ENCODE measurements around the gene GRIA4.
"Not testable (repeated sequence)": the region's sequence is repeated elsewhere in the genome, so short reads cannot be mapped to it uniquely, and the experiment has no call there.

GRIA4 gene

DNA sequence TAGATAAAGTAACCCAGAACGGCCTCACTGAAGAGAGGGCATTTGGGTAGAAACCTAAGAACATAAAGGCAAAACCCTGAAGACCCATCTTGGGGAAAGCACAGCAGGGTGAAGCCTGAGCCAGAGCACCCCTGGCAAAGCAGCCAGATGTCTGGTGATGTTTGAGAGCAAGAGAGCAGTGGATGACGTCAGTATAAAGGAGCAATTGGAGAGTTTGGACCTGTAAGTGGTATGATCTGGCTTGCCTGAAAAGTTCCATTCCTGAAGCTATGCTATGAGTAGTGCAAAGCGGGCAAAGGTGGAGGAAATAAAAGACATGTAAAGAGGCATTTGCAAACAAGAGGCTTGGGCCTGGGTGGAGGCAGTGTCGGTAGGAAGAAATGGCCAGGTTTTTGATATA lies 244.4 kb downstream of the GRIA4 start:
- no peak for TF ChIP-seq POLR2A (IDR thresholded peaks at IDR 0.05; ENCODE audit: low read length)
- no peak for TF ChIP-seq GATA1 (IDR thresholded peaks at IDR 0.05; ENCODE audit: low read depth, low read length)
- DNase-seq: no peak

DNA sequence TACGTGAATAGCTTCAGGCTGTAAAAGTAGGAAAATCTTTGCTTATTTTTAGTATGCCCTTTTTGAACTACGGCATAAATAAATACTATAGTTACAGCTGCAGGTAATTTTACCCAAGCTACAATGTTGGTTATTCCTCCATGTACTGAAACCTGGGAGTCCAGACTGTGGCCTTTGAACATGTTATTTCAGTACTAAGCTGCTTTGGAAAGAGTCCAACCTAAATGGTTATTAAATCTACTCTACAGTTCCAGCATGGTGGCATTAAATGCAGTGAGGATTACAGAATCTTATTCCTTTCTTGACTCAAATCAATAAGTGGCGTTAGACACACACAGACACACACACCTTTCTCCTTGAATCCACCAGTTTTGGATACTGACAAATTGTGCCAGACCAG lies 247.1 kb downstream of the GRIA4 start:
- DNase-seq: no peak
- TF ChIP-seq POLR2A (IDR thresholded peaks at IDR 0.05; ENCODE audit: low read length): no peak
- no peak for TF ChIP-seq GATA1 (IDR thresholded peaks at IDR 0.05; ENCODE audit: low read depth, low read length)

DNA sequence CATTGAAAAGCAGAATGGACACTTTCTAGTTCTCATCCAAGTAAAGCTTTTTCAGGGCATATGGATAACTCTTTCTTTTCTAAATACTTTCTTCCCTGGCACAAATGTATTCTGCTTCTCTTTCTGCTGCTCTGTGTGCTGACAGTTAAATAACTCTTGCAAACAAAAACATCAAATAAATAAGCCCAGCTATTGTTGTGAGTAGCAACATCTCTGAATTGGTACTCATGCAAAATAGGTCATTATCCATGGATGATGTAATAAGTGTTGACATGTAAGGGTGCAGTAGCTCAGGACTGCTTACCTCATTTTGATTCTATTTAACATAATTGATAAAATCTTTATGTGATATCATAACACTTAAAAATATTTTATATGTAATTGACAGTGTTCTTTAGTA lies 247.9 kb downstream of the GRIA4 start:
- TF ChIP-seq POLR2A (IDR thresholded peaks at IDR 0.05; ENCODE audit: low read length) (no peak), GATA1 (IDR thresholded peaks at IDR 0.05; ENCODE audit: low read depth, low read length) (no peak)
- no peak for DNase-seq

DNA sequence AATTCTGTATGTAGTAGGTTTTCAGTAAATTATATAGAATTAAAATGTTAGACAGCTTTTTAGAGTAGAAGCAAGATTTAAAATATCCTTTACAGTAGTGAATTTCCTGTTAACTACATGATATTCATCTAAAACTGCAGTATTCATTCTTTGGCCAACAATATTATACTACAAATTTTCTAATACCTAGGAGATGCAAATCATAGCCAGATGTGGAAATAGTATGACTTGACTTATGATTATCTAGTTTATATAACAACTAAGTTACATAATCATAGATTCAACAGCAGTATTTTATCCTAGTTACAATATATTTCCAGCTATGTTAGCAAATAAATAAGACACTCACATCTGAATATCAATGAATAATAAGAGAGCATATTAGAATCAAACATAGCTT lies 249.0 kb downstream of the GRIA4 start:
- TF ChIP-seq POLR2A (IDR thresholded peaks at IDR 0.05; ENCODE audit: low read length) (no peak), GATA1 (IDR thresholded peaks at IDR 0.05; ENCODE audit: low read depth, low read length) (no peak)
- DNase-seq: no peak

DNA sequence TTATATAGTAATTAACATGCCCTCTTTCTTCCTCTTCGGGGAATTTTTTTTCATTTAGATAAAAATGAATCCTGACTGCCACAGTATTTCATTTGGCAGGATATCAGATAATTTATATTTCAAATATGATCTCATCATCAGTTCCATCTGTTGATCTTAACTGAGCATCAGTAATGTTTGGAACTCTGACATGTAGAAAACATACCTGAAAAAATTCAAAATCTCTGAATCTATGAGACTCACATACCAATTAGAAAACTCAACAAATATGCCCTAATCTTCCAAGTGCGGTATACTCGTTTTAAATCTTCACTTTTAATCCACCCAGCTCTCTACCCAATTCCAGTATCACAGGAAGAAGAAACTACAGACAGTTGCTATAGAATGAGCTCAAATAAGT lies 250.2 kb downstream of the GRIA4 start:
- no peak for DNase-seq
- TF ChIP-seq GATA1 (IDR thresholded peaks at IDR 0.05; ENCODE audit: low read depth, low read length): no peak
- TF ChIP-seq POLR2A (IDR thresholded peaks at IDR 0.05; ENCODE audit: low read length): no peak

DNA sequence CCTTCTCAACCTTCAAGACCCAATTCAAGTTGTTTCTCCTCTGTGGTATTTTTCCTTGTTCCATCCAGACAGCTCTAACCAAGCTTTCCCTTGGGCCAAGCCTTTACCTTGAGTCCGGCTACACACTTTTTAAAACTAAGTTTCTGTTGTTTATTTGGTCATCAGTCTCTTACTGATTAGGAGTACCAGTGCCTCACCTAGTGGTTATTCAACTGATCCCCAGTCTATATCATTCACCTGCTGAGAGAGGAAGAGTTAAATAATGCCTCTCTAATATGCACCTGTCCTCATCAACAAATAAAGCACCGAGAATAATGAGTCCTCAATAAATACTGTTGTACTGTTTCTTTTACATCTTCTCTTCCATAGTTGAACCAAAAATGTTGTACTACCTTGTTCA lies 251.4 kb downstream of the GRIA4 start:
- TF ChIP-seq POLR2A (IDR thresholded peaks at IDR 0.05; ENCODE audit: low read length) (no peak), GATA1 (IDR thresholded peaks at IDR 0.05; ENCODE audit: low read depth, low read length) (no peak)
- DNase-seq: no peak

DNA sequence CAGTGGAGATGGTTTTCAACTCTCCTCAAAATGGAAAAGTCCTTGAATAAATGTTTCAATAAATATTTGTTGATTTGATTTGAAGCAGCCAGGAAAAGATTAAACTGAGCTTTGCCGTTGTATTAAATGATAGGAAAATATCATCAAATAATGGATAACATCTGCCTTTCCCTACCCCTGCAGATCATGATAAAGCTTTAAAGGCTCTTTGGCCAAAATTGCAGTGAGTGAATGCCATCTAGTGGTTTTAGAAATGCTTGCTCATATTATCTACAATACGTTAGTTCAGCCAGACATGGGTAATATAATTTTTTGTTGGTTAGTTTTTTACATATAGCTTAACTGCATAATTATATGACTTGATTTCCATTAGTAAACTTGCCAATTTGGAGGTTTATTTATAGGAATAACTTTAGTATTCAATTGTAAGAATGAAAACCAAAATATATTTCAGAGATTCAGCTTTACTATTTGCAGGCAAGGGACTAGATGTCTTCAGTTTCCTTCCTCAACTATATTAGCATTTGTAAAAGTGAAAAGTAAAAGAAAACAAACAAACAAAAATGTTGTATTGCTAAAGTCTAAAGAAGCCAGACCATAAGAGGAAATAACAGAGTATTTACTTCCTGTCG lies 253.0 kb downstream of the GRIA4 start:
- DNase-seq: peak; percentile 8 to 27

DNA sequence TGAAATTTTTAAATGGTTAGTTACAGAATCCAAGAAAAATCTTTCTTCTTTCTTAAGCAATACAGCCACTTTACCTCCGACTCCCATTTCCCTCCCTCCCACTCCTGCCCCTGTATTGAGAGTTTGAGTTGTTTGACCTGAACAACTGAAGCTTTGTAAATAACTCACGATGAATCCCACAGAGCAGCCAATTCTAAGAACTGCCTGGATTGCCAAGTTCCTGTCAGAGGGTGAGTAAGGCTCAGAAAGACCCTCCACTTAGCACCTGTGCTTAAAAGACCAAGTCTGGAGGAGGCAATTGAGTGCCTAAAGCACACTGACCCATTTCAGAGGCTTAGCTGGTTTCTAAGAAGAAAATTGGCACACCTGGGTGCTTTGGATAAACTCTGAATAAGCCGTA lies 253.7 kb downstream of the GRIA4 start:
- DNase-seq: no peak
- TF ChIP-seq POLR2A (IDR thresholded peaks at IDR 0.05; ENCODE audit: low read length) (no peak), GATA1 (IDR thresholded peaks at IDR 0.05; ENCODE audit: low read depth, low read length) (no peak)

More for the DNA sequence above, 253.0 kb downstream of the GRIA4 start:
- TF ChIP-seq POLR2A (IDR thresholded peaks at IDR 0.05; ENCODE audit: low read length): no peak
- no peak for TF ChIP-seq GATA1 (IDR thresholded peaks at IDR 0.05; ENCODE audit: low read depth, low read length)

DNA sequence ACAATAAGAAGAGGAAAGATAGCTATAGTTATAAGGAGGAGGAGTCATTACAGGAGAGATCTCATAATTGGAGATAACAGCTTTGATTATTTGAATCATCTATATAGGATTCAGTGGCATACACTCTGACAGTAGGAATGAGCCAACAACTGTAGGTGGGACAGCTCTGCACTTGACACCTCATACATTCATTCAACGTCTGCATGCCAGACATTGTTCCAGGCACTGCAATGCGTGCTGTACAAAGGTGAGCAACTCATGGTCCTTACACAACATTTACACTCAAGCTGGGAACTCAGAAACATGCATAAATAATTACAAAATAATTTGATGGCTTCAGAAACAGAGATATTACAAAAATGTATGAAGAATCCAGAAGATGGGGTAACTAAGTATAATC lies 257.9 kb downstream of the GRIA4 start:
- TF ChIP-seq GATA1 (IDR thresholded peaks at IDR 0.05; ENCODE audit: low read depth, low read length) (no peak), POLR2A (IDR thresholded peaks at IDR 0.05; ENCODE audit: low read length) (no peak)
- DNase-seq: no peak

DNA sequence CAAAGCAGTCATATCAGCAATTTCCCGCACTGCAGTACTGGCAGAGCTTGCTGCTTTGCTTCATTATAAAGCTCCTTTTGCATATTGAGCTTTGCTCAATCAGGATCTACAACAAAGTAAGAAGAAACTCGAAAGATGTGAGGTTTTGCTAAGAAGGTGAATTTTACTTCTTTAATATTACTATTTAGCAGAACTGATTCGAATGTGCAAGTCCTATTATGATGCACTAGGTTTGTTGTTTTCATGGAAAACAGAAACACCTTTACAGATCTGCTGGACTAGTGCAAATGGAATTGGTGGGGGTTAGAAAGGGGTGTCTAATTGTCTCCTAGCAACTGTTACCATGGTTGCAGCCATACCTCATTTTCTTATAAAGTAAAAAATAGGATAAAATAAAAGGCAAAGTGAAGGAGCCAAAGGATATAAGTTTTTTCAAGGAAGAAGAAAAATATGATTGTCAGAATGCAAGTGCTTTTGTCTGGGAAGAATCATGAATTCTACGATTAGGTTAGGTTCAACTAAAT lies 259.0 kb downstream of the GRIA4 start:
- no peak for DNase-seq
- no peak for TF ChIP-seq GATA1 (IDR thresholded peaks at IDR 0.05; ENCODE audit: low read depth, low read length)
- no peak for TF ChIP-seq POLR2A (IDR thresholded peaks at IDR 0.05; ENCODE audit: low read length)

DNA sequence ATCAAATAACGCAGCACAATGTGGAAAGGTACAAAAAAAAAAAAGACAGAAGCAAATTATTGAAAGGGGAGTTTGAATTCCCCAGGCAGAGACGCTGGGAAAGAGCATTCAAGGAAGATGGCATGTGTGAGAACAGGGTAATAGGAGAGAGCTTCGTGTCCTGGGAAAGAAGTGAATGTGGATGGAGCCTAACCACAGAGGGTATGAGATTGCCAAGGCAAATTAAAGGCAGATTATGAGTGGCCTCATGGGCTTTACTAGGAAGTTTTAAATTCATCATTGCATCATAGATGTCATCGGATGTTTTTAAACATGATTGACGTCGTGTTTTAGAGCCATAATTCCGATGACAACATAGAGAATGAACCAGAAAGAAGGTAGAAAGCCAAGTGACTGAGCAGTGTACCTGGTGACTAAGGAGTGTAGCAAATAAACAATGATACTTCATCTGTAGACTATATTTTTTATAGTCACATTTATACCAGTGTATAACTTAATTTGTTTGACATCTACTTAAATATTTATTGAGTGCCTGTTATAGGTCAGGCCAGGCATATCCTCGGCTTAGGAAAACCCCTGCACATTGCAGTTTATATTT lies 260.7 kb downstream of the GRIA4 start:
- DNase-seq: no peak
- TF ChIP-seq GATA1 (IDR thresholded peaks at IDR 0.05; ENCODE audit: low read depth, low read length) (no peak), POLR2A (IDR thresholded peaks at IDR 0.05; ENCODE audit: low read length) (no peak)

DNA sequence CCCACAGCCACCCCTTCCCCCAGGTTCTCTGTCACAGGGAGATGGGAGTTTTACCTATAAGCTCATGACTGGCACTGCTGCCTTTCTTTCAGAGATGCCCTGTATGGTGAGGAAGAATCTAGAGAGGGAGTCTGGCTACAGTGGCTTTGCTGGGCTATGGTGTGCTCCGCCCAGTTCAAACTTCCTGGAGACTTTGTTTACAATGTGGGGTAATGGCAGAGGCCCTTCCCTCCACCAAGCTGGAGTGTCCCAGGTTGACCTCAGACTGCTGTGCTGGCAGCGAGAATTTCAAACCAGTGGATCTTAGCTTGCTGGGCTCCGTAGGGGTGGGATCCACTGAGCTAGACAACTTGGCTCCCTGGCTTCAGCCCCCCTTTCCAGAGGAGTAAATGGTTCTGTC lies 268.6 kb downstream of the GRIA4 start:
- no peak for TF ChIP-seq GATA1 (IDR thresholded peaks at IDR 0.05; ENCODE audit: low read depth, low read length)
- TF ChIP-seq POLR2A (IDR thresholded peaks at IDR 0.05; ENCODE audit: low read length): no peak
- DNase-seq: no peak

DNA sequence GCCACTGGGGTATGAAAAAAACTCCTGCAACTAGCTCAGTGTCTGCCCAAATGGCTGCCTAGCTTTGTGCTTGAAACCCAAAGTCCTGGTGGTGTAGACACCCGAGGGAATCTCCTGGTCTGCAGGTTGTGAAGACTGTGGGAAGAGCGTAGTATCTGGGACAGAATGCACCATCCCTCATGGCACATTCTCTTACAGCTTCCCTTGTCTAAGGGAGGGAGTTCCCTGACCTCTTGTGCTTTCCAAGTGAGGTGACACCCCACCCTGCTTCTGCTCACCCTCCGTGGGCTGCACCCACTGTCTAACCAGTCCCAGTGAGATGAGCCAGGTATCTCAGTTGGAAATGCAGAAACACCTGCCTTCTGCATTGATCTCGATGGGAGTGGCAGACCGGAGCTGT lies 269.1 kb downstream of the GRIA4 start:
- not testable (repeated sequence) for DNase-seq

DNA sequence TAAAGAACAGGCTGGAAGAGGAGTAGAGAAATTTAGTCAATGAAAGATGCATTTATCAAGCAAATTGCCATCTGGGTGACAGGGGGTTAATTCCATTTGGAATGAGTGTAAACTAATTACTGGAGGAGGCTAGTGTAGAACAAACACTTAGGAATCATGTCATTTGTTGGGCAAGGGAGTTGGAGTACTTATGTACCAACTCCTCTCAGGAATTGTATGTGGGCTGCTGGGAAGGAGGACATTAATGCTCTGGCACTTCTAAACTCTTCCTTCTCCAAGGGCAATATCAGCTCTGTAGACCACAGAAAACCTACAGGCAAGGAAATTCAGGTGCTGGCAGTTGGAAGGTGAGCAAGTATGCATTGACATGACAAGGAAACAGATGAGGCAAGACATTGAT lies 271.2 kb downstream of the GRIA4 start:
- DNase-seq: no peak
- TF ChIP-seq GATA1 (IDR thresholded peaks at IDR 0.05; ENCODE audit: low read depth, low read length): no peak
- TF ChIP-seq POLR2A (IDR thresholded peaks at IDR 0.05; ENCODE audit: low read length): no peak

DNA sequence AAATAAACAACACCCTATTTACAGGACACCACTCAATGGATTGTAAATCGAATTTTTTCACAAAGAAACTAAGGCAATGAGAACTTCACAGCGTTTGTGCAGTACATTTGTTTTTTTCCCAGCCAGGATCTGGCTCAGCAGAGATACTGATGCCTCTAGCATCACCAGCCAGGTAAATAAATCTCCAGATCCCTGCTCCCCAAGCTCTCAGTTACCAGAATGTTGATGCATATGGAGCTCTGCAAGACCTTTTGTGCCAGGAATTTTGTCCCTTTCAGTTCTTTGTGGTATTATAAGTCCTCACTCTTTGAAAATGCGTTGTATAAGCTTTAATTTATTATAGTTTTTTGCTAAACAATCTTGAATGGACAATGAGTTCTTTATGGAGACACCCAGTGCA lies 274.6 kb downstream of the GRIA4 start:
- no peak for DNase-seq
- TF ChIP-seq GATA1 (IDR thresholded peaks at IDR 0.05; ENCODE audit: low read depth, low read length) (no peak), POLR2A (IDR thresholded peaks at IDR 0.05; ENCODE audit: low read length) (no peak)

All from erythroblast (primary cell).